HG03280 (cell line): ENCODE results near the gene BPHL.
"Not testable (repeated sequence)": the region's sequence is repeated elsewhere in the genome, so short reads cannot be mapped to it uniquely, and the experiment has no call there.

Source experiments
- ATAC-seq: cut with Tn5 transposase; IDR thresholded peaks from one replicate; pipeline ENCODE4 v1.9.1; 2021; ENCODE audit warnings: mild to moderate bottlenecking, moderate library complexity; ENCODE audit not compliant: unreplicated experiment

BPHL gene

DNA sequence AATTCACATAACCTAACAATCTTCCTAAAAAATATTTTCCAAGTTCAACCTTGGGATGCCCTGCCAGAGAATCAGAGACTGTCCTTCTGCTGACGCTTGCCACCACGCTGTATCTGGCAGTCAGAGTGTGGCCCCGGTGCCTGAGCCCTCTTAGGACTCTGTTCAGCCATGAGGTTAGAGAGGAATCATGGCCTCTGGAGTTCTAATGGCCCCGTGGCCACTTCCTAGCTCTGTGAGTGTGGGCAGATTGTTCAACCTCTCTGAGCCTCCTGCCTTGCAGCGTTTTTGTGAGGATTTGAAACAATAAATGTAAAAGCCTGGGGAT is 2.2 kb downstream of the BPHL start:
- no peak for ATAC-seq

DNA sequence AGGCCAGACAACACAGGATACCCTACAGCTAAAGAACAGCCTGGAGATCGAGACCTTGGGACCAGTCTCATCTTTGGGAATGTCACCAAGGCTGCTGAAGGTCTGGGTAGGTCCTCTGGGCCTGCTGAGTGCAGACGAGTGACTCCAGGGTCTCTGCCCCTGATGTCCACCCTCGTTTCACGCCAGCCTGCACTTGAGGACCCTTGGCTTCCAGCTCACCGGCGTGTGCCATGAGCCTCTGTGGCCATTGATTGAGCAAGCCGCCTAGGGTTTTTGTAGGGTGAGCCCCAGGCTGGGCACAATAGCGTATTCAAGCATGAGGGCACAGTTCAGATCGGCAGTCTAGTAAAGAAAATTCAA is 4.3 kb downstream of the BPHL start:
- no peak for ATAC-seq

DNA sequence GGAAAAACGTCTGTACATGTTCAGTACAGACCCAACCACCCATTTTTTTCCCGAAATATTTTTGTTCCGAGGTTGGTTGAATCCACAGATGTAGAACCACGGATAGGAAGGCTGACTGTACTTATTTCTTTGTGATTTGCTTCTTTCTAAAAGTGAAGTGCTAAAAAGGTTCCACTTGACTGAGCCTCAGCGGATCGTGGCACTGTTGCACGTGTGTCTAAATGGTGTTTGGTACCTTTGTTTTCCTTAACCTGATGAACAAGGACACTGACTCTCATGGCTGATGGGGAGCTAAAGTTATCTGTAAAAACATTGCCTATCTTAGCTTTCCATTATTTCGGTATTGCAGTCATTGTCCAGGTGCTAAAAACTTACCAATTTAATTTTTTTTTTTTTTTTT is 6.2 kb downstream of the BPHL start:
- ATAC-seq: no peak

GRCh38 chr6:3125815-3126214 is 7.3 kb downstream of the BPHL start:
- ATAC-seq: no peak

GRCh38 chr6:3128356-3129108 is 10.0 kb downstream of the BPHL start:
- no peak for ATAC-seq

GRCh38 chr6:3131695-3132094 is 13.2 kb downstream of the BPHL start:
- ATAC-seq: no peak

- ATAC-seq: no peak
Observed at GRCh38 chr6:3133515-3133914, 15.0 kb downstream of the BPHL start.

DNA sequence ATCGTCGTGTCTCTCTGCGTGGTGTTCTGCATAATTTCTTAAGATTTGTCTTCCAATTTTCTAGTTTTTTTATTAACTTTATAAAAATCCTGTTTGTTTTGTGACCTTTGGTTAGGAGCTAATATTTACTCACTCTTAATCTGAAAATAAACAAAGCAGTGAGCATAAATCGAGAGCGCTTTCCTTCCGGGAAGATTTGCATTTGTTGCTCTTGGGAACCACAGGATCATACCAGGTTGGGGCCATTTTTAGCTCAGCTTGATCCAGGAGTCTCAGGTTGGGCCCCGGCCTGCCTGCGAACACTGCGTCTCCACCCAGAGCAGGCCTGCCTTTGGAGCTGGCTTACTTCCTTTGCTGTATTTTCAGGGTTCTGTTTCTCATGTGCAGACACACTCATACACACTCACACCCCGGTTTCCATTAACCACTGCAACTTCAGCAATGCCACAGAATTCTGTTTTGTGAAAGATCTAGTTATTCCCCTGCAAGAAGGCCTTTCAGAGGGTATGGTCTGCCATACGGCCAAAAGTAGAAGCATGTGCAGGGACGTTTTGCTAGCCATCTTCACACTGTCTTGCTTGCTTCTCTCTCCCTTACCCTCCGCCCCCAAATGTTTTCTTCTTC is 17.3 kb downstream of the BPHL start:
- no peak for ATAC-seq

GRCh38 chr6:3136292-3137011 is 17.9 kb downstream of the BPHL start:
- no peak for ATAC-seq

- no peak for ATAC-seq
Observed at GRCh38 chr6:3137057-3137777, 18.7 kb downstream of the BPHL start.

DNA sequence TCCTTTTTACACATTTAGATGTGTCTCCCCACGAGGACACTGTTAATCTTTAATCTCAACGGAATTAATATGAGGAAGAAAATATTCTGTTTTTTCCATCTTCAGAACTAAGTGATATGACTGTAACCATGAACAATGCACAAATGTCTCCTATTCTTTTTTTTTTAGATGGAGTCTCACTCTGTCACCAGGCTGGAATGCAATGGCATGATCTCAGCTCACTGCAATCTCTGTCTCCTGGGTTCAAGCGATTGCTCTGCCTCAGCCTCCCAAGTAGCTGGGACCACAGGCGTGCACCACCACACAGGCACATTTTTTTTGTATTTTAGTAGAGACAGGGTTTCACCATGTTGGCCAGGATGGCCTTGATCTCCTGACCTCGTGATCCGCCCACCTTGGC is 19.4 kb downstream of the BPHL start:
- ATAC-seq: not testable (repeated sequence)

DNA sequence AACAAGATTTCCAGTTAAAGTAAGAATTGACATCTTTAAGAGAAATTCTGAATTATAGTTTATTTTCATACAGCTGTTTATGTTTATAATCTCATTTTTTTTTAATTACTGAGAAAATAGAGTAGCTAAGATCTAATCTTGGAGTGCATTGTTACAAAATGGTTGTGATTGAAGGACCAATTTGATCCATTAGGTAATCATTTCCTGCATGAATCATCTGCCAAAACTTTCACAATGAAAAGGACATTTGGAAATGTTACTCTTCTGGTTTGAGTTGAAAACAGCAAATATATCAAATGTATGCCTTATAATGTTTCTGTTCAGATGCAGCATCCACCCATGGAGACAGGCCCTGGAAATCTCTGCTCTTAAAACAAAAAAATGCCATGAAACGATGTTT is 19.8 kb downstream of the BPHL start:
- no peak for ATAC-seq

DNA sequence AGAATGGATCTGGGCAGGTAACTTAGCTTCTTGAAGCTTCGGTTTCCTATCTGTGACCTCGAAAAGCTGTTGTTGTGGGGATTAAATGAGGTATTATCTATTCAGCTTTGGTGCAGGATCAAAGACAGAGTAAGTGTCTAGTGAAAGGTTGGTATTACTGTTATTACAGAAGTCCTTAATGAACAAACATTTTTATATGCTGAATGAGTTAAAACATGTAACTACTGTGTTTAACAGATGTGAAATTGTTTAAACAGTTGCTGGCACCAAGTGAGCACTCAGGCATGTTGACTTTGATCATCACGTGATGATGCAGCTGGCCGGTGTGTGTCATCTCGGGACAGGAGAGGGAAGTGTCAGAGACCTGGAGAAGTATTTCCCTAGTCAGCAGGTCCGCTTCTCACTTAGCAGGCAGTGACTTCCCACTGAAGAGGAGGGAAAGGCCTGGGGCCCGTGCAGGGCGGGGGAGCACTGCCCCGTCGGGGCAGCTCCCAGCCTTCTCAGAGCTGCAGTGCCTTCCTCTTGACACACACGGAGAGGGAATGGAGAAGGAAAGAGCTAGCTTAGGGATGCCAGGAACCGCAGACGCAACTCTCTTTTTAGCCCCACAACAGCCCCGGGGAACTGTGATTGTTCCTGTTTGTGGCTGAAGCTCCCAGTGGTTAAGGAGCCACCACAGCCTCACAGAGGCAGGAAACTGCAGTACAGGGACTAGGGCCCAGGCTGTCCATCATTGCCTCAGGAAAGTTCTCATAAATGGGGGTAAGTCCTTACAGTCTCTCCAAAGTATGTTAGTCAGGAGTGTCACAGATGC is 20.8 kb downstream of the BPHL start:
- no peak for ATAC-seq

- no peak for ATAC-seq
Observed at GRCh38 chr6:3140201-3140600, 21.7 kb downstream of the BPHL start.

DNA sequence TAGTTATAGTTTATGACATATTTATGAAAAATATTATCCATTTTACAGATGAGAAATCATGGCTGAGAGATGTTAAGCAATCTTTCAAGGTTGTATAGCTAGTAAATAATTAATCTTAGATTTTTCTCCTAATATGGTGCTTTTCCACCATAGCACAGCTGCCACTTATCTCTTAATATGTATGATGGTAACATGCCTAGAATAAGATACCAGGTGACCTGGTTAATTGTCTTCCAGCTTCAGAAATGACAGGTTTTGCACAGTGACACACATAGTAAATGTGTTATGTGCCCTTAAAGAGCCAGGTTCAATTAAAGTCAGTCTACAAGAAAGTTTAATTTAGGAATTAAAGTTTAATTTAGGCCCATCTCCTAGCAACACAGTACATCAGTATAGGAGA is 24.0 kb downstream of the BPHL start:
- no peak for ATAC-seq

DNA sequence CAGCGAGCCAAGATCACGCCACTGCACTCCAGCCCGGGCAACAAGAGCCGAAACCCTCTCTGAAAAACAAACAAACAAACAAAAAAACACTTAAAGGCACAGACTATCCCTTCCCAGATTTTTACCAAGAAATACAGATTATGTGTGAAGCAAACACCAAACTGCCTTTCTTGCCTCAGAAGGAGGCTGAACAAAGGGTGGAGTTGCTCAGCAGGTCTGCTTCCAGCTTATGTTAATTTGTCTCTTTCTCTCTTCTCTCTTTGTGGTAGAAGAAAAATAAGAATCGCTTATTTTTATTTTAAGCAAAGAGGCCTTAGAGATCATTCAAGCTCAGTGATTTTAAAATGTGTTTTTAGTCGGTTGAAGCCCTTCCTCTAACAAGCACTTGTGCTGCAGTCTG is 24.6 kb downstream of the BPHL start:
- no peak for ATAC-seq

DNA sequence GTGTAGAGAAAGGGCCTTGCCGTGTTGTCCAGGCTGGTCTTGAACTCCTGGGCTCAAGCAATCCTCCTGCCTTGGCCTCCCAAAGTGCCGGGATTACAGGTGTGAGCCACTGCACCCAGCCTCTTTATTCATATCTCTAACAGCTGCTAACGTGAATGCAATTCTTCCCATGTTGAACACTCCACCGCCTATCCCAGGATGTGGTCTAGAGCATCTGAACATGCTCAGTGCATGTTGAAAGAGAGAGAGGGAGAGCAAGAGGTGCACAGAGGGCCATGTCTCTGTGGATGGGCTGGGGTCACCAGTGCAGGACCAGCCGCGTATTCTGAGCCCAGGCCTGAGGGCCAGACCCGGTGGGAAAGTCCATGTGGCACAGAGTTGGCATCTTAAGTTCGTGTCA is 26.1 kb downstream of the BPHL start:
- ATAC-seq: no peak

DNA sequence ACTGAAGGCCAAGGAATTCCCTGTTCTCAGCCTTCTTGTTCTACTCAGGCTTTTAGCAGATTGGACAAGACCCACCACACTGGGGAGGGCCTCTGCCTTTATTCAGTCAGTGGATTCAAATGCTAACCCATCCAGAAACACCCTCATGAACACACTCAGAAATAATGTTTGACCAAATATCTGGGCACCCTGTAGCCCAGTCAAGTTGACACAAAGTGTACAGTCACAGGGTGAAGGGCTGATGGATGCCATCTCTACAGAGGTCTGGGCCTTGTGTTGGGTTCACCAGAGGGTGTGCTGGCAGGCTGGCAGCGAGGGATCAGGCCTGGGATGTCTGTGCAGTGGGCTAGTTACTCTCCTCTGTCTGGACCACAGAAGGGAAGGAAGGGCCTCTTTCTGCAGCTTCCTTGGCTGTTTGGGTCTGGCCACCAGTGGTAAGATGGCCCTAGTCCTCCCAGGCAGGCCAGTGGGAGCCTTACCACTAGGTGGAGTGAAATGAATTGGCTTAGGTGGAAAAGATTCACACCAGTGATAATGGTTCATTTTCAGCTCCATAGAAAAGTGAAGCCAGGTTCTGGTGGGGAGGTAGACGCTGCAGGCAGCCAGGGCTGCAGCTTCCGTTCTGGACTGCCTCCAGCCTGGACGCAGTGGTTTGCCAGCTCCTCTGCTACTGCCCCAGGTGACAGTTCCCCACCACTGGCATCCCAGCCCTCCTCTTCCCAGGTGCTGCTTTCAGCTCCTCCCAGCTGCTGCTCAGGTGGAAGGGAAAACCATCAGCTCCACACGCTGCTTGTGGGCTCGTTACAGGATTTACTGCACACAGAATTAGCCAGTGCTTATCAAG is 29.6 kb downstream of the BPHL start:
- no peak for ATAC-seq

DNA sequence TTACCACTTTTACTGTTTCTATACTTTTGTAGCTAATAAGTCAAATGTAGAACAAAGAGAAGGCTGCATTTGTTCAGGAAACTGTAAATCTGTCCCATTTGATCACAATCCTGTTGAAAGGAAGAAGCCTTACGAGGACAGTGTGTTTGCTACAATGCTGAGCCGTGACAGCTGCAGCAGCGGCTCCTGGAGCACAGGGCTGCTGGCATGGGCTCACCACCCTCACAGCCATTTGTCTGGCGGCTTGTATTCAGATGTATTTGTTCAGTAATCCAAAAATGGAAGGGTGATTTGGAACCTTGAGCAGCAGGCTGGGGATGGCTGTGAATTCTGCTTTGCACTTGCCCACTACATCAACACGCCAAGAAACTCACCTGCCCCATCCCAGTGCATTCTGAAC is 33.2 kb downstream of the BPHL start:
- ATAC-seq: no peak

- ATAC-seq: no peak
Observed at GRCh38 chr6:3152689-3153088, 34.2 kb downstream of the BPHL start.
